GM12878 (cell line): ENCODE measurements around the gene NAV2. TPM values are rescaled to one million over a fixed set of nuclear protein-coding genes. Genes with fewer than 3 reads are reported as not detected.

Source experiments
- ATAC-seq: fragments of 200-7000 bp; cut with Tn5 transposase; 3 replicates; pipeline ENCODE4 v1.9.1; 2020; ENCODE audit warnings: mild to moderate bottlenecking, moderate library complexity
- BruUV-seq: library from RNA; stranded (reverse); fragments of 400-500 nt; replicated peaks from 2 replicates; lab custom pipeline; 2021; lab: Mats Ljungman, UMichigan
- CTCF ChIA-PET: fragments of 300-600 bp; sonication (Branson Sonifier 250); formaldehyde crosslinking; extraction: SDS; loops from one replicate; lab custom pipeline; 2021; ENCODE audit warnings: inconsistent platforms; lab: Yijun Ruan, JAX
- POLR2A ChIA-PET: fragments of 350-600 bp; formaldehyde crosslinking; extraction: SDS; loops from one replicate; lab custom pipeline; 2021; ENCODE audit warnings: inconsistent platforms; lab: Charles Lee
- RAD21 ChIA-PET: fragments of 300-600 bp; sonication (Branson Sonifier 250); formaldehyde crosslinking; loops from one replicate; lab custom pipeline; 2023; ENCODE audit warnings: antibody characterized with exemption; ENCODE audit not compliant: unreplicated experiment; lab: Charles Lee
- SMC1A ChIA-PET: fragments of 300-600 bp; sonication (Branson Sonifier 250); formaldehyde crosslinking; loops from one replicate; lab custom pipeline; 2023; ENCODE audit not compliant: unreplicated experiment, uncharacterized antibody; lab: Charles Lee
- DNase-seq: peaks from one replicate; pipeline ENCODE4 v3.0.0-alpha.2; 2011; ENCODE audit warnings: low read depth, low spot score
- FAIRE-seq: peaks from 3 replicates; lab custom pipeline; 2011; peaks lifted over from hg19 to GRCh38; lab: Jason Lieb, UNC
- H2AFZ ChIP-seq: 2 replicates; pipeline ENCODE4 v1.6.0; 2011; ENCODE audit warnings: low read depth, low read length, control low read depth; ENCODE audit not compliant: control insufficient read depth
- H3K27ac ChIP-seq: 2 replicates; pipeline ENCODE4 v1.5.1; 2011; ENCODE audit warnings: control low read depth; ENCODE audit not compliant: control insufficient read depth, insufficient read depth
- H3K27me3 ChIP-seq, 2 experiments: replicated peaks in 1 of 2; 2 replicates each; pipeline versions ENCODE4 v1.6.0 to v1.6.1; 2011; ENCODE audit warnings: low read length in 1 of 2; ENCODE audit not compliant: control insufficient read depth in 2 of 2, insufficient read depth in 2 of 2
- H3K36me3 ChIP-seq, 2 experiments: 2 replicates each; pipeline ENCODE4 v1.5.1; 2011; ENCODE audit warnings: low read length in 1 of 2; ENCODE audit not compliant: control insufficient read depth in 2 of 2, insufficient read depth in 2 of 2
- H3K4me1 ChIP-seq: 2 replicates; pipeline ENCODE4 v1.6.1; 2011; ENCODE audit warnings: mild to moderate bottlenecking, low read length, moderate library complexity, mixed read lengths; ENCODE audit not compliant: control insufficient read depth, insufficient read depth
- H3K4me2 ChIP-seq: 2 replicates; pipeline ENCODE4 v1.6.0; 2011; ENCODE audit warnings: control low read depth; ENCODE audit not compliant: control insufficient read depth, insufficient read depth
- H3K4me3 ChIP-seq: fragments of 200-600 bp; sonication (generic); 2 replicates; pipeline ENCODE4 v1.5.1; 2016
- H3K79me2 ChIP-seq: 2 replicates; pipeline ENCODE4 v1.6.0; 2011; ENCODE audit warnings: low read length; ENCODE audit not compliant: control insufficient read depth, insufficient read depth
- H3K9ac ChIP-seq: 2 replicates; pipeline ENCODE4 v1.8.0; 2011; ENCODE audit warnings: low read length, control low read depth, mixed read lengths; ENCODE audit not compliant: control insufficient read depth, insufficient read depth
- H3K9me3 ChIP-seq: replicated peaks from 3 replicates; pipeline ENCODE4 v1.5.1; 2011; ENCODE audit warnings: mild to moderate bottlenecking, low read length; ENCODE audit not compliant: control insufficient read depth, insufficient read depth
- H4K20me1 ChIP-seq: 2 replicates; pipeline ENCODE4 v1.6.0; 2011; ENCODE audit not compliant: control insufficient read depth, insufficient read depth
- IRF4 ChIP-seq: IDR thresholded peaks from 2 replicates; pipeline ENCODE4 v1.6.1; 2011; ENCODE audit warnings: low read depth, low read length
- NFIC ChIP-seq: IDR thresholded peaks from 2 replicates; pipeline ENCODE4 v1.6.1; 2012; ENCODE audit warnings: low read depth, mild to moderate bottlenecking, inconsistent platforms, low read length, moderate library complexity
- NFYB ChIP-seq: IDR thresholded peaks from 2 replicates; pipeline ENCODE4 v1.6.1; 2011; ENCODE audit warnings: low read depth, mild to moderate bottlenecking, low read length, improper control_type of control experiment, moderate library complexity; ENCODE audit not compliant: insufficient read depth
- RB1 ChIP-seq: fragments of 450-650 bp; formaldehyde crosslinking; IDR thresholded peaks from 2 replicates; pipeline ENCODE4 v1.6.1; 2017; ENCODE audit warnings: mild to moderate bottlenecking, borderline replicate concordance
- STAT1 ChIP-seq: fragments of 450-650 bp; conservative IDR thresholded peaks from 2 replicates; pipeline ENCODE4 v1.6.1; 2014; ENCODE audit warnings: antibody characterized with exemption, mild to moderate bottlenecking
- YBX1 ChIP-seq: fragments of 450-650 bp; IDR thresholded peaks from 2 replicates; pipeline ENCODE4 v1.6.1; 2016; ENCODE audit warnings: antibody characterized with exemption
- WGBS: methylation state at CpG from one replicate; pipeline ENCODE4 v1.1.6; 2016; ENCODE audit warnings: low lambda C conversion rate; ENCODE audit not compliant: insufficient replicate concordance, insufficient coverage; ENCODE audit errors: missing lambda C conversion rate; 5-methylcytosine and 5-hydroxymethylcytosine counted together
- in situ Hi-C: fragments of 300-500 bp; cut with MboI; formaldehyde crosslinking; loops from 9 replicates; pipeline ENCODE4 v1.14.3; 2018; ENCODE audit warnings: mixed read lengths
- intact Hi-C: fragments of 100-400 bp; cut with micrococcal nuclease; formaldehyde crosslinking; loops from one replicate; pipeline ENCODE4 v1.14.2; 2022; ENCODE audit not compliant: unreplicated experiment
- polyA plus RNA-seq, 11 experiments: library from polyadenylated mRNA; depleted of rRNA in 4 of 11; unstranded in 6 of 11; stranded (reverse) in 5 of 11; fragments of >200 nt; fragmentation: Nextera tagmentation in 4 of 11; fragmentation: Illumina TruSeq in 1 of 11; extraction: Ambion mirVana in 4 of 11; extraction: Trizol in 1 of 11; gene quantifications; 1 replicate in 1 of 11; 2 replicates in 10 of 11; pipeline versions ENCODE4 v1.2.1 to v1.2.3, GENCODE V29; 2011 to 2016; ENCODE audit warnings: inconsistent platforms in 2 of 11, missing spikeins in 2 of 11, low read depth in 1 of 11
- total RNA-seq, 4 experiments: library from RNA; depleted of rRNA in 3 of 4; stranded (reverse); fragments of >200 nt in 3 of 4; fragmentation: Illumina TruSeq in 1 of 4; extraction: Trizol in 1 of 4; gene quantifications; 2 replicates each; pipeline versions ENCODE4 v1.2.1 to v1.2.3, GENCODE V29; 2013 to 2021
- TF ChIP-seq, protein P1 (sequence below): fragments of 450-650 bp; IDR thresholded peaks from 2 replicates; pipeline ENCODE4 v1.6.1; 2017; ENCODE audit warnings: antibody characterized with exemption, mild to moderate bottlenecking, moderate library complexity
- TF ChIP-seq, protein P2 (sequence below), 3 experiments: IDR thresholded peaks in 2 of 3; conservative IDR thresholded peaks in 1 of 3; 2 replicates each; pipeline ENCODE4 v1.5.1; 2011; ENCODE audit warnings: low read depth in 3 of 3, low read length in 3 of 3, mild to moderate bottlenecking in 3 of 3, control low read depth in 2 of 3, moderate library complexity in 2 of 3, inconsistent platforms in 1 of 3, mixed read lengths in 1 of 3; ENCODE audit not compliant: control insufficient read depth in 2 of 3, insufficient read depth in 1 of 3; ENCODE audit errors: extremely low read depth in 1 of 3
- TF ChIP-seq, protein P3 (sequence below): fragments of 450-650 bp; formaldehyde crosslinking; IDR thresholded peaks from 2 replicates; pipeline ENCODE4 v1.5.0; 2022; ENCODE audit warnings: mild to moderate bottlenecking, missing genetic modification characterization
- TF ChIP-seq, protein P4 (sequence below): fragments of 450-650 bp; IDR thresholded peaks from 2 replicates; pipeline ENCODE4 v1.6.1; 2017; ENCODE audit warnings: mild to moderate bottlenecking

The NAV2 gene
- total and polyA plus RNA-seq, 10 of the 15 experiments (the other 5 are each of a cell fraction or from before 2014, with no cell fraction given) = 0.35 to 6.1 (median 1.1) TPM

DNA sequence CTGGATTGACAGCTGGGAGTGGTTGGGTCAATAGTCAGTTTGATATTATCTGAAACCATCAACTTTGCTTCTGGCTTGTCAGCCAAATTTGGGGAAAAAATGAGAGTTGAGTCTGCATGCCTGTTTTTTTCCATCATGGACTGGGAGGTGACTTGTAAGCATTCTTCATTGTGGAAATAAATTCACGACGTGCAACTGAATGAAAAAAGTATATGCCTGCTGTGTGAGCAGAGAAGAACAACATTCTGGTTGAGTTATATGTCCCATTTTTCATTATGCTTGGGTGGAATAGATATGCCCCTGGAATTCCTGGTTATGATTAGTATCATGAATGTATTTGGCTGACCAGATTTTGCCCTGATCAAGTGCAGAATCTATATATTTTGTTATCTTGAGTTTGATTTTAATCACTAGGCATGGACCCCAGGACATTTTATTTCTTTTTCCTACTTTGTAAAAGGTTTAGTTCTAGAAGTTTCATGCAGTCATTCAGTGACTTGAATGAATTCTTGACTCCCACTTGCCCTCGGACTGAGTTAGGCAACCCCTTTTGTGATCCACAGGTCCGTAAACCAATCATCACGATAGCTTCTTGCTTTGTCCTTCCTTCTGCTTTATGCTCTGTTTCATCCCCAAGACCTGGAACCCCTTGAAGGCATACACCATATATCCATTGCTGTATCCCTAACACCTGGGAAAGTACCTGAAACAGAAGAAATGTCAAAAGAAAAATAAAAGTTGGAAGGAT lies 205.8 kb downstream of the NAV2 start:
- Histone ChIP-seq H3K4me3 (no peak overlapping the region), H4K20me1 (no peaks in the 10 kb centered on the region), H3K79me2 (no peaks in the 10 kb centered on the region), H3K9ac (no peak overlapping the region), H3K27ac (no peak overlapping the region), H3K27me3 (peaks cover 0 to 3% of the 10 kb centered on the region in 2 experiments; a peak in 1 of 4 replicates), H3K4me2 (no peak overlapping the region), H3K36me3 (no peaks in the 10 kb centered on the region), H3K9me3 (no peaks in the 10 kb centered on the region), H2AFZ (no peak overlapping the region), H3K4me1 (no peaks in the 10 kb centered on the region)
- FAIRE-seq (peak; percentile 35), DNase-seq (no peak), ATAC-seq (no peak)
- CTCF ChIA-PET = interaction anchor here (1.3 kb wide), 1 partner anchor 437 kb away, joined by 3 read pairs; no protein-coding TSS in a partner anchor
- no TSS peak for BruUV-seq
- SMC1A ChIA-PET = no interaction called here
- 61% methylated on average over 5 of the region's 5 CpGs for WGBS
- RAD21 ChIA-PET = interaction anchor here (1.3 kb wide), 1 partner anchor 16 kb away, joined by 3 read pairs; no protein-coding TSS in a partner anchor
- POLR2A ChIA-PET = no interaction called here
- in situ Hi-C loops = no loop called here
- intact Hi-C loops = no loop called here
- TF ChIP-seq IRF4 (no peak), YBX1 (no peak), NFYB (no peak), STAT1 (no peak), NFIC (no peak), RB1 (no peak)
- TF ChIP-seq, protein P1, sequence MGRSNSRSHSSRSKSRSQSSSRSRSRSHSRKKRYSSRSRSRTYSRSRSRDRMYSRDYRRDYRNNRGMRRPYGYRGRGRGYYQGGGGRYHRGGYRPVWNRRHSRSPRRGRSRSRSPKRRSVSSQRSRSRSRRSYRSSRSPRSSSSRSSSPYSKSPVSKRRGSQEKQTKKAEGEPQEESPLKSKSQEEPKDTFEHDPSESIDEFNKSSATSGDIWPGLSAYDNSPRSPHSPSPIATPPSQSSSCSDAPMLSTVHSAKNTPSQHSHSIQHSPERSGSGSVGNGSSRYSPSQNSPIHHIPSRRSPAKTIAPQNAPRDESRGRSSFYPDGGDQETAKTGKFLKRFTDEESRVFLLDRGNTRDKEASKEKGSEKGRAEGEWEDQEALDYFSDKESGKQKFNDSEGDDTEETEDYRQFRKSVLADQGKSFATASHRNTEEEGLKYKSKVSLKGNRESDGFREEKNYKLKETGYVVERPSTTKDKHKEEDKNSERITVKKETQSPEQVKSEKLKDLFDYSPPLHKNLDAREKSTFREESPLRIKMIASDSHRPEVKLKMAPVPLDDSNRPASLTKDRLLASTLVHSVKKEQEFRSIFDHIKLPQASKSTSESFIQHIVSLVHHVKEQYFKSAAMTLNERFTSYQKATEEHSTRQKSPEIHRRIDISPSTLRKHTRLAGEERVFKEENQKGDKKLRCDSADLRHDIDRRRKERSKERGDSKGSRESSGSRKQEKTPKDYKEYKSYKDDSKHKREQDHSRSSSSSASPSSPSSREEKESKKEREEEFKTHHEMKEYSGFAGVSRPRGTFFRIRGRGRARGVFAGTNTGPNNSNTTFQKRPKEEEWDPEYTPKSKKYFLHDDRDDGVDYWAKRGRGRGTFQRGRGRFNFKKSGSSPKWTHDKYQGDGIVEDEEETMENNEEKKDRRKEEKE = no peak
- TF ChIP-seq, protein P2, sequence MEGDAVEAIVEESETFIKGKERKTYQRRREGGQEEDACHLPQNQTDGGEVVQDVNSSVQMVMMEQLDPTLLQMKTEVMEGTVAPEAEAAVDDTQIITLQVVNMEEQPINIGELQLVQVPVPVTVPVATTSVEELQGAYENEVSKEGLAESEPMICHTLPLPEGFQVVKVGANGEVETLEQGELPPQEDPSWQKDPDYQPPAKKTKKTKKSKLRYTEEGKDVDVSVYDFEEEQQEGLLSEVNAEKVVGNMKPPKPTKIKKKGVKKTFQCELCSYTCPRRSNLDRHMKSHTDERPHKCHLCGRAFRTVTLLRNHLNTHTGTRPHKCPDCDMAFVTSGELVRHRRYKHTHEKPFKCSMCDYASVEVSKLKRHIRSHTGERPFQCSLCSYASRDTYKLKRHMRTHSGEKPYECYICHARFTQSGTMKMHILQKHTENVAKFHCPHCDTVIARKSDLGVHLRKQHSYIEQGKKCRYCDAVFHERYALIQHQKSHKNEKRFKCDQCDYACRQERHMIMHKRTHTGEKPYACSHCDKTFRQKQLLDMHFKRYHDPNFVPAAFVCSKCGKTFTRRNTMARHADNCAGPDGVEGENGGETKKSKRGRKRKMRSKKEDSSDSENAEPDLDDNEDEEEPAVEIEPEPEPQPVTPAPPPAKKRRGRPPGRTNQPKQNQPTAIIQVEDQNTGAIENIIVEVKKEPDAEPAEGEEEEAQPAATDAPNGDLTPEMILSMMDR (IDR thresholded peaks at IDR 0.05 in 2 of 3, conservative IDR thresholded peaks at IDR 0.05 in 1 of 3; ENCODE audit: control insufficient read depth in 2 of 3, extremely low read depth in 1 of 3, insufficient read depth in 1 of 3, low read depth in 3 of 3, low read length in 3 of 3) = no peak
- TF ChIP-seq, protein P3, sequence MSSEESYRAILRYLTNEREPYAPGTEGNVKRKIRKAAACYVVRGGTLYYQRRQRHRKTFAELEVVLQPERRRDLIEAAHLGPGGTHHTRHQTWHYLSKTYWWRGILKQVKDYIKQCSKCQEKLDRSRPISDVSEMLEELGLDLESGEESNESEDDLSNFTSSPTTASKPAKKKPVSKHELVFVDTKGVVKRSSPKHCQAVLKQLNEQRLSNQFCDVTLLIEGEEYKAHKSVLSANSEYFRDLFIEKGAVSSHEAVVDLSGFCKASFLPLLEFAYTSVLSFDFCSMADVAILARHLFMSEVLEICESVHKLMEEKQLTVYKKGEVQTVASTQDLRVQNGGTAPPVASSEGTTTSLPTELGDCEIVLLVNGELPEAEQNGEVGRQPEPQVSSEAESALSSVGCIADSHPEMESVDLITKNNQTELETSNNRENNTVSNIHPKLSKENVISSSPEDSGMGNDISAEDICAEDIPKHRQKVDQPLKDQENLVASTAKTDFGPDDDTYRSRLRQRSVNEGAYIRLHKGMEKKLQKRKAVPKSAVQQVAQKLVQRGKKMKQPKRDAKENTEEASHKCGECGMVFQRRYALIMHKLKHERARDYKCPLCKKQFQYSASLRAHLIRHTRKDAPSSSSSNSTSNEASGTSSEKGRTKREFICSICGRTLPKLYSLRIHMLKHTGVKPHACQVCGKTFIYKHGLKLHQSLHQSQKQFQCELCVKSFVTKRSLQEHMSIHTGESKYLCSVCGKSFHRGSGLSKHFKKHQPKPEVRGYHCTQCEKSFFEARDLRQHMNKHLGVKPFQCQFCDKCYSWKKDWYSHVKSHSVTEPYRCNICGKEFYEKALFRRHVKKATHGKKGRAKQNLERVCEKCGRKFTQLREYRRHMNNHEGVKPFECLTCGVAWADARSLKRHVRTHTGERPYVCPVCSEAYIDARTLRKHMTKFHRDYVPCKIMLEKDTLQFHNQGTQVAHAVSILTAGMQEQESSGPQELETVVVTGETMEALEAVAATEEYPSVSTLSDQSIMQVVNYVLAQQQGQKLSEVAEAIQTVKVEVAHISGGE = no peak
- TF ChIP-seq, protein P4, sequence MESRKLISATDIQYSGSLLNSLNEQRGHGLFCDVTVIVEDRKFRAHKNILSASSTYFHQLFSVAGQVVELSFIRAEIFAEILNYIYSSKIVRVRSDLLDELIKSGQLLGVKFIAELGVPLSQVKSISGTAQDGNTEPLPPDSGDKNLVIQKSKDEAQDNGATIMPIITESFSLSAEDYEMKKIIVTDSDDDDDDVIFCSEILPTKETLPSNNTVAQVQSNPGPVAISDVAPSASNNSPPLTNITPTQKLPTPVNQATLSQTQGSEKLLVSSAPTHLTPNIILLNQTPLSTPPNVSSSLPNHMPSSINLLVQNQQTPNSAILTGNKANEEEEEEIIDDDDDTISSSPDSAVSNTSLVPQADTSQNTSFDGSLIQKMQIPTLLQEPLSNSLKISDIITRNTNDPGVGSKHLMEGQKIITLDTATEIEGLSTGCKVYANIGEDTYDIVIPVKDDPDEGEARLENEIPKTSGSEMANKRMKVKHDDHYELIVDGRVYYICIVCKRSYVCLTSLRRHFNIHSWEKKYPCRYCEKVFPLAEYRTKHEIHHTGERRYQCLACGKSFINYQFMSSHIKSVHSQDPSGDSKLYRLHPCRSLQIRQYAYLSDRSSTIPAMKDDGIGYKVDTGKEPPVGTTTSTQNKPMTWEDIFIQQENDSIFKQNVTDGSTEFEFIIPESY = no peak
